Adrenal gland (tissue), 12 donors: ENCODE data around the gene MARK2. TPM values are rescaled to one million over a fixed set of nuclear protein-coding genes. Genes with fewer than 3 reads are reported as not detected.

Source experiments
- DNase-seq, 7 donors: peaks; one replicate each; pipeline ENCODE4 v3.0.0-alpha.2; 2019 to 2020
- H3K27ac ChIP-seq, 5 donors: fragments of 200-600 bp; sonication (generic) in 4 of 5; 1 replicate in 3 of 5; 2 replicates in 2 of 5; pipeline versions ENCODE4 v1.5.1 to v1.8.0; 2016 to 2020; ENCODE audit warnings: mild to moderate bottlenecking in 1 of 5
- H3K27me3 ChIP-seq: fragments of 200-600 bp; 2 replicates; pipeline ENCODE4 v1.8.0; 2021
- H3K36me3 ChIP-seq, 2 donors: fragments of 200-600 bp; replicated peaks in 1 of 2; 1 replicate in 1 of 2; 2 replicates in 1 of 2; pipeline versions ENCODE4 v1.5.1 to v1.8.0; 2018 to 2022
- H3K4me1 ChIP-seq, 2 donors: fragments of 200-600 bp; replicated peaks in 1 of 2; 1 replicate in 1 of 2; 2 replicates in 1 of 2; pipeline versions ENCODE4 v1.5.1 to v1.8.0; 2018 to 2021
- H3K4me3 ChIP-seq, 4 donors: fragments of 200-600 bp; sonication (generic) in 3 of 4; one replicate each; pipeline ENCODE4 v1.5.1; 2016 to 2018
- H3K9me3 ChIP-seq, 3 donors: fragments of 200-600 bp; sonication (generic) in 1 of 3; replicated peaks in 1 of 3; 1 replicate in 2 of 3; 2 replicates in 1 of 3; pipeline versions ENCODE4 v1.5.1 to v1.8.0; 2016 to 2021
- POLR2A ChIP-seq, 2 donors: fragments of 450-650 bp; IDR thresholded peaks; one replicate each; pipeline ENCODE4 v1.6.1; 2017; ENCODE audit warnings: antibody characterized with exemption in 2 of 2, mild to moderate bottlenecking in 2 of 2, moderate library complexity in 1 of 2
- WGBS, 4 donors: extraction: QIAGEN DNeasy Blood & Tissue Kit in 2 of 4; methylation state at CpG; one replicate each; pipeline versions ENCODE4 v1.1.5 to v1.1.7; 2013 to 2017; 5-methylcytosine and 5-hydroxymethylcytosine counted together
- intact Hi-C, 2 donors: fragments of 100-400 bp; cut with DNase I; formaldehyde crosslinking; loops; one replicate each; pipeline versions ENCODE4 v1.14.1 to v1.15.0; 2022 to 2023
- polyA plus RNA-seq, 3 donors: library from polyadenylated mRNA; stranded (reverse); fragments of 200-250 nt in 2 of 3; fragments of 350-450 nt in 1 of 3; fragmentation: Illumina TruSeq in 1 of 3; extraction: RNeasy Lipid Tissue Mini Kit (QIAGEN cat#74804) in 1 of 3; gene quantifications; one replicate each; pipeline ENCODE4 v1.2.3, GENCODE V29; 2013 to 2014
- total RNA-seq, 9 donors: library from RNA; depleted of rRNA in 4 of 9; stranded (reverse); fragments of >200 nt in 4 of 9; fragments of 120-200 nt in 1 of 9; fragmentation: NEBNext Ultra II Directional in 1 of 9; extraction: Animal tissue kit (Norgen Biotek cat#: 25700) in 1 of 9; gene quantifications; one replicate each; pipeline versions ENCODE4 v1.1.0 to v1.2.4, GENCODE V29; 2013 to 2023
- TF ChIP-seq, protein P1 (sequence below), 6 experiments: fragments of 450-650 bp in 4 of 6; fragments of 200-600 bp in 2 of 6; sonication (generic) in 1 of 6; IDR thresholded peaks; 1 replicate in 5 of 6; 2 replicates in 1 of 6; pipeline versions ENCODE4 v1.5.1 to v1.8.0; 2016 to 2021; ENCODE audit warnings: antibody characterized with exemption in 6 of 6, mild to moderate bottlenecking in 2 of 6, moderate library complexity in 1 of 6
- donor health status: healthy with polysubstance abuse.
- donor health status: Bipolar disorder and iron deficiency.
- donor health status: DM: yes; HTN: yes; CAD: no.
- donor health status: DM: no; HTN: no; CAD: no.
- donor health status: DM: no; HTN: no; CAD: no.
- donor health status: DM: yes; HTN: yes; CAD: no.

The MARK2 gene
- total and polyA plus RNA-seq, 12 donors: 7.3 to 39.7 (median 31.6) TPM

DNA sequence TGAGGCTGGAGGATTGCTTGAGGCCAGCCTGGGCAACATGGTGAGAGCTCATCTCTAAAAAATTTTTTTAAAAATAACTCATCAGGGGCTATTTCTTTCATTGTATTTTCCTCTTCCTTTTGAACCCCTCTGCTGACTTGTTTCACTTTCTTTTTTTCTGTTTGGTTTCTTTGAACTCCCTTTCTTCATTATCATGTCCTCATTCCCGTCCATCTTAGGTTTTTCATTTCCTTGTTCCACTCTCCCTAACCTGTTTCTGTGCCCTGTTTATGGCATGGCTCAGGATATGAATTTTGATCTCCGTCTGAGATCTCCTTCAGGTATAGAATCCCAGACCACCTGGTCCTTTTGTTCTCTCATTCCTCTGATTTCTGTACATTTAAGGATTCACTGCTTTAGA lies 12.5 kb downstream of the MARK2 start:
- no peaks in the 10 kb centered on the region for H3K36me3 ChIP-seq
- peaks cover 24 to 64% of the 10 kb centered on the region in 2 donors for H3K4me1 ChIP-seq
- H3K9me3 ChIP-seq: no peaks in the 10 kb centered on the region
- no peak for DNase-seq
- 33 to 45% (median 36%) methylated on average over 2 of the region's 2 CpGs for WGBS, 4 donors
- TF ChIP-seq, protein P1, sequence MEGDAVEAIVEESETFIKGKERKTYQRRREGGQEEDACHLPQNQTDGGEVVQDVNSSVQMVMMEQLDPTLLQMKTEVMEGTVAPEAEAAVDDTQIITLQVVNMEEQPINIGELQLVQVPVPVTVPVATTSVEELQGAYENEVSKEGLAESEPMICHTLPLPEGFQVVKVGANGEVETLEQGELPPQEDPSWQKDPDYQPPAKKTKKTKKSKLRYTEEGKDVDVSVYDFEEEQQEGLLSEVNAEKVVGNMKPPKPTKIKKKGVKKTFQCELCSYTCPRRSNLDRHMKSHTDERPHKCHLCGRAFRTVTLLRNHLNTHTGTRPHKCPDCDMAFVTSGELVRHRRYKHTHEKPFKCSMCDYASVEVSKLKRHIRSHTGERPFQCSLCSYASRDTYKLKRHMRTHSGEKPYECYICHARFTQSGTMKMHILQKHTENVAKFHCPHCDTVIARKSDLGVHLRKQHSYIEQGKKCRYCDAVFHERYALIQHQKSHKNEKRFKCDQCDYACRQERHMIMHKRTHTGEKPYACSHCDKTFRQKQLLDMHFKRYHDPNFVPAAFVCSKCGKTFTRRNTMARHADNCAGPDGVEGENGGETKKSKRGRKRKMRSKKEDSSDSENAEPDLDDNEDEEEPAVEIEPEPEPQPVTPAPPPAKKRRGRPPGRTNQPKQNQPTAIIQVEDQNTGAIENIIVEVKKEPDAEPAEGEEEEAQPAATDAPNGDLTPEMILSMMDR (IDR thresholded peaks at IDR 0.05): no peak
- TF ChIP-seq POLR2A (IDR thresholded peaks at IDR 0.05): no peak
- peak overlapping the region in 1 of 5 donors; percentile 53 for H3K27ac ChIP-seq
- no peaks in the 10 kb centered on the region for H3K27me3 ChIP-seq
- H3K4me3 ChIP-seq: no peak overlapping the region
- intact Hi-C loops: no loop called here

DNA sequence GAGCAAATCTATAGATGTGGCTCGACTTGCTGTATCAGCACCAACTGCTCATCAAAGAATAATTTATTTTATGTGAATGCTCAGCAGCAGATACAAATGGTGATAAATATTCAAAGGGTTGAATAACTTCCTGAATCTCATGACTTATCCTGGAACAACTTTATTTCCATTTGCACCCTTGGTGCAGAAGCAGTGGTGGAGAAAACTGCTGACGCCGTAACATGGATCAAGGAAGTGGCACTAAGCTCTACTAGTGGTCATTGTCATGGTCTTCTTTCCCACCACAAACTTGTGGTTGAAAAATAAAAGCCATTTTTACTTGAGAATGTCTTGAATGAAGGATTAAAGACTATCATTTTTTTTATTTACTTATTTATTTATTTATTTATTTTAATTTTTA lies 14.6 kb downstream of the MARK2 start:
- 83 to 94% (median 87%) methylated on average over 3 of the region's 3 CpGs for WGBS, 4 donors
- no peak overlapping the region for H3K27ac ChIP-seq
- TF ChIP-seq, protein P1 (IDR thresholded peaks at IDR 0.05): no peak
- DNase-seq: no peak
- intact Hi-C loops: no loop called here
- H3K36me3 ChIP-seq: no peaks in the 10 kb centered on the region
- H3K9me3 ChIP-seq: no peaks in the 10 kb centered on the region
- H3K4me1 ChIP-seq: peaks cover 8 to 56% of the 10 kb centered on the region in 2 donors
- no peaks in the 10 kb centered on the region for H3K27me3 ChIP-seq
- no peak overlapping the region for H3K4me3 ChIP-seq

DNA sequence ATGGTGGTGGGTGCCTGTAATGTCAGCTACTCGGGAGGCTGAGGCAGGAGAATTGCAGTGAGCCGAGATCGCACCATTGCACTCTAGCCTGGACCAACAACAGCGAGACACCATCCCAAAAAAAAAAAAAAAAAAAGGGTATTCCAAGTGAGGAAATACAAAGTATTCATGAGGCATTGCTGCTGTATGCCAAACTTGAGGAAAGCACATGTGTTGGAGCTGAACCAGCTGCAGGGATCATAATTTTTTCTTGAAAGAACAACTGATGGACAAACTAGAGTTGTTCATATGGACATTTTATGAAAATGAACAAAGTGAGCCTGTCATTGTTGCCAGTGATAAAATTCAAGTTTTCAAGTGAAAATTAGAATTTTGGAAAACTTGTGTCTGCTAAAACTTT lies 15.8 kb downstream of the MARK2 start:
- Histone ChIP-seq H3K36me3 (no peaks in the 10 kb centered on the region), H3K27me3 (no peaks in the 10 kb centered on the region), H3K4me3 (no peak overlapping the region), H3K4me1 (peaks cover 8 to 68% of the 10 kb centered on the region in 2 donors), H3K9me3 (no peaks in the 10 kb centered on the region), H3K27ac (no peak overlapping the region)
- no peak for DNase-seq
- WGBS, 4 donors: 85 to 95% (median 94%) methylated on average over 4 of the region's 4 CpGs
- intact Hi-C loops: no loop called here
- no peak for TF ChIP-seq POLR2A (IDR thresholded peaks at IDR 0.05)
- TF ChIP-seq, protein P1 (IDR thresholded peaks at IDR 0.05): no peak

DNA sequence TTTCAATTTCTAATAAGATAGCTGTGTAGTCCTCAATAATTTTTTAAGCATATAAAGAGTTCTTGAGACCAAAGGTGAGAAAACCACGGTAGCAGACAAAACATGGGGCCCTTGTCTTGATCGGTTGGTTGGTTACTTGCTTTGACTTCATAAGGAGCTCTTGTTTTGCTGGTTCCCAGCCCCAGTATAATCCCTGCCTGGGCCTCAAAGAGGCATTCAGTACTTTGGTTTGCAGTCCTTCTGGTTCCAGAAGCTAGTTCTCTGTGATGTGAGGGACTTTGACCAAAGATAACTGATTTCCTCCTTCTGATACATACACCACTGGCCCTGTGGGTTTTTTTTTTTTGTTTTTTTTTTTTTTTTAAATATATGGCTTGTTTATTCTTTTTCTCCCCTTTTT lies 17.1 kb downstream of the MARK2 start:
- 81 to 98% (median 96%) methylated on average over 2 of the region's 2 CpGs for WGBS, 4 donors
- no peaks in the 10 kb centered on the region for H3K9me3 ChIP-seq
- no peak for DNase-seq
- H3K27me3 ChIP-seq: no peaks in the 10 kb centered on the region
- H3K4me3 ChIP-seq: no peak overlapping the region
- no peak overlapping the region for H3K27ac ChIP-seq
- H3K36me3 ChIP-seq: no peaks in the 10 kb centered on the region
- no peak for TF ChIP-seq POLR2A (IDR thresholded peaks at IDR 0.05)
- TF ChIP-seq, protein P1 (IDR thresholded peaks at IDR 0.05): no peak
- H3K4me1 ChIP-seq: peaks cover 8 to 62% of the 10 kb centered on the region in 2 donors
- intact Hi-C loops: no loop called here
